ENCODE data around the gene DOCK4.

- TF ChIP-seq, protein P1, sequence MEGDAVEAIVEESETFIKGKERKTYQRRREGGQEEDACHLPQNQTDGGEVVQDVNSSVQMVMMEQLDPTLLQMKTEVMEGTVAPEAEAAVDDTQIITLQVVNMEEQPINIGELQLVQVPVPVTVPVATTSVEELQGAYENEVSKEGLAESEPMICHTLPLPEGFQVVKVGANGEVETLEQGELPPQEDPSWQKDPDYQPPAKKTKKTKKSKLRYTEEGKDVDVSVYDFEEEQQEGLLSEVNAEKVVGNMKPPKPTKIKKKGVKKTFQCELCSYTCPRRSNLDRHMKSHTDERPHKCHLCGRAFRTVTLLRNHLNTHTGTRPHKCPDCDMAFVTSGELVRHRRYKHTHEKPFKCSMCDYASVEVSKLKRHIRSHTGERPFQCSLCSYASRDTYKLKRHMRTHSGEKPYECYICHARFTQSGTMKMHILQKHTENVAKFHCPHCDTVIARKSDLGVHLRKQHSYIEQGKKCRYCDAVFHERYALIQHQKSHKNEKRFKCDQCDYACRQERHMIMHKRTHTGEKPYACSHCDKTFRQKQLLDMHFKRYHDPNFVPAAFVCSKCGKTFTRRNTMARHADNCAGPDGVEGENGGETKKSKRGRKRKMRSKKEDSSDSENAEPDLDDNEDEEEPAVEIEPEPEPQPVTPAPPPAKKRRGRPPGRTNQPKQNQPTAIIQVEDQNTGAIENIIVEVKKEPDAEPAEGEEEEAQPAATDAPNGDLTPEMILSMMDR (IDR thresholded peaks at IDR 0.05; ENCODE audit: insufficient read depth, low read length): no peak
- TF ChIP-seq POLR2AphosphoS5 (IDR thresholded peaks at IDR 0.05; ENCODE audit: low read depth) (no peak), GABPA (IDR thresholded peaks at IDR 0.05; ENCODE audit: low read depth) (no peak)
- TF ChIP-seq, protein P2, sequence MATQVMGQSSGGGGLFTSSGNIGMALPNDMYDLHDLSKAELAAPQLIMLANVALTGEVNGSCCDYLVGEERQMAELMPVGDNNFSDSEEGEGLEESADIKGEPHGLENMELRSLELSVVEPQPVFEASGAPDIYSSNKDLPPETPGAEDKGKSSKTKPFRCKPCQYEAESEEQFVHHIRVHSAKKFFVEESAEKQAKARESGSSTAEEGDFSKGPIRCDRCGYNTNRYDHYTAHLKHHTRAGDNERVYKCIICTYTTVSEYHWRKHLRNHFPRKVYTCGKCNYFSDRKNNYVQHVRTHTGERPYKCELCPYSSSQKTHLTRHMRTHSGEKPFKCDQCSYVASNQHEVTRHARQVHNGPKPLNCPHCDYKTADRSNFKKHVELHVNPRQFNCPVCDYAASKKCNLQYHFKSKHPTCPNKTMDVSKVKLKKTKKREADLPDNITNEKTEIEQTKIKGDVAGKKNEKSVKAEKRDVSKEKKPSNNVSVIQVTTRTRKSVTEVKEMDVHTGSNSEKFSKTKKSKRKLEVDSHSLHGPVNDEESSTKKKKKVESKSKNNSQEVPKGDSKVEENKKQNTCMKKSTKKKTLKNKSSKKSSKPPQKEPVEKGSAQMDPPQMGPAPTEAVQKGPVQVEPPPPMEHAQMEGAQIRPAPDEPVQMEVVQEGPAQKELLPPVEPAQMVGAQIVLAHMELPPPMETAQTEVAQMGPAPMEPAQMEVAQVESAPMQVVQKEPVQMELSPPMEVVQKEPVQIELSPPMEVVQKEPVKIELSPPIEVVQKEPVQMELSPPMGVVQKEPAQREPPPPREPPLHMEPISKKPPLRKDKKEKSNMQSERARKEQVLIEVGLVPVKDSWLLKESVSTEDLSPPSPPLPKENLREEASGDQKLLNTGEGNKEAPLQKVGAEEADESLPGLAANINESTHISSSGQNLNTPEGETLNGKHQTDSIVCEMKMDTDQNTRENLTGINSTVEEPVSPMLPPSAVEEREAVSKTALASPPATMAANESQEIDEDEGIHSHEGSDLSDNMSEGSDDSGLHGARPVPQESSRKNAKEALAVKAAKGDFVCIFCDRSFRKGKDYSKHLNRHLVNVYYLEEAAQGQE (IDR thresholded peaks at IDR 0.05; ENCODE audit: insufficient replicate concordance, low read depth): no peak
These were observed 346.0 kb downstream of the DOCK4 start for GRCh38 chr7:111860248-111860647.
